ENCODE data around the gene COL3A1.

GRCh38 chr2:188966728-188967440 lies 7.3 kb upstream of the COL3A1 start:
- no peak for TF ChIP-seq AFF4 (CRISPR knock-in tag; IDR thresholded peaks at IDR 0.05)
- no peak for TF ChIP-seq EGR1 (conservative IDR thresholded peaks at IDR 0.05)
- TF ChIP-seq ZNF24 (IDR thresholded peaks at IDR 0.05), result no peak
